SJCRH30 (cell line): Measurements from ENCODE around the gene SLCO1B1. TPM values are rescaled to one million over a fixed set of nuclear protein-coding genes. Genes with fewer than 3 reads are reported as not detected.
"Not testable (repeated sequence)": the region's sequence is repeated elsewhere in the genome, so short reads cannot be mapped to it uniquely, and the experiment has no call there.

Experiments used
- DNase-seq, 2 experiments: peaks; one replicate each; pipeline ENCODE4 v3.0.0-alpha.2; 2015 to 2020
- H3K27ac ChIP-seq: fragments of 250-450 bp; sonication (Bioruptor Pico); 2 replicates; pipeline ENCODE4 v1.5.1; 2020; ENCODE audit warnings: mild to moderate bottlenecking, moderate library complexity
- H3K27me3 ChIP-seq: fragments of 250-450 bp; sonication (Bioruptor Pico); 2 replicates; pipeline ENCODE4 v1.5.1; 2020; ENCODE audit warnings: mild to moderate bottlenecking, moderate library complexity
- H3K36me3 ChIP-seq: fragments of 250-450 bp; sonication (Bioruptor Pico); 2 replicates; pipeline ENCODE4 v1.5.1; 2020; ENCODE audit warnings: mild to moderate bottlenecking, moderate library complexity
- H3K4me1 ChIP-seq: fragments of 250-450 bp; sonication (Bioruptor Pico); 2 replicates; pipeline ENCODE4 v1.5.1; 2020; ENCODE audit warnings: mild to moderate bottlenecking, moderate library complexity
- H3K4me3 ChIP-seq: fragments of 250-450 bp; sonication (Bioruptor Pico); 2 replicates; pipeline ENCODE4 v1.5.1; 2020; ENCODE audit warnings: mild to moderate bottlenecking, moderate library complexity
- H3K9me3 ChIP-seq: fragments of 250-450 bp; sonication (Bioruptor Pico); replicated peaks from 2 replicates; pipeline ENCODE4 v1.5.1; 2020; ENCODE audit warnings: mild to moderate bottlenecking, moderate library complexity
- total RNA-seq: library from RNA; depleted of rRNA; stranded (reverse); fragments of >200 nt; shearing (Covaris generic); gene quantifications from 2 replicates; pipeline ENCODE4 v1.2.3, GENCODE V29; 2014

SLCO1B1 gene
- total RNA-seq, 1 experiment from 2014 or later, result not detected

DNA sequence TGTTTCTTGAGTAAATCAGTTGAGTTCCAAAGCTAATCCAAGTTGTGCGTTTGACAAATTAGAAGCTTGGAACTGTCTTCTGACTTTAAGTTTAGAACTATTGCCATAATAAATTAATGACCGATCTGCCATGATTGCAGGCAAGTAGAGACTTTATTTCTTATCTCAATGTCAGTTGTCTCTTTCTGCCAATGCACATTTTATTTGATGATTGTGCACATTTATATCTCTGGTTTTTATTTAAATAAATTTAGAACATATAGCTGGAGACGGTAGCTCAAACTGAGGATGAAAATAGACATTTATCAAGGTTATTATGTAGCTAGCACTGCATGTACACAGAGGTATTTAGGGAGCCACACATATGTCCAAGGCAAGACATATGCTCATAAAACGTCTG, 34.1 kb downstream of the SLCO1B1 start:
- Histone ChIP-seq H3K9me3 (no peaks in the 10 kb centered on the region), H3K27me3 (0 out of 2 replicates have a peak, but pooled peaks cover 4% of the 10 kb centered on the region), H3K36me3 (no peaks in the 10 kb centered on the region), H3K4me1 (no peaks in the 10 kb centered on the region), H3K27ac (no peak overlapping the region), H3K4me3 (no peak overlapping the region)
- DNase-seq, result no peak

DNA sequence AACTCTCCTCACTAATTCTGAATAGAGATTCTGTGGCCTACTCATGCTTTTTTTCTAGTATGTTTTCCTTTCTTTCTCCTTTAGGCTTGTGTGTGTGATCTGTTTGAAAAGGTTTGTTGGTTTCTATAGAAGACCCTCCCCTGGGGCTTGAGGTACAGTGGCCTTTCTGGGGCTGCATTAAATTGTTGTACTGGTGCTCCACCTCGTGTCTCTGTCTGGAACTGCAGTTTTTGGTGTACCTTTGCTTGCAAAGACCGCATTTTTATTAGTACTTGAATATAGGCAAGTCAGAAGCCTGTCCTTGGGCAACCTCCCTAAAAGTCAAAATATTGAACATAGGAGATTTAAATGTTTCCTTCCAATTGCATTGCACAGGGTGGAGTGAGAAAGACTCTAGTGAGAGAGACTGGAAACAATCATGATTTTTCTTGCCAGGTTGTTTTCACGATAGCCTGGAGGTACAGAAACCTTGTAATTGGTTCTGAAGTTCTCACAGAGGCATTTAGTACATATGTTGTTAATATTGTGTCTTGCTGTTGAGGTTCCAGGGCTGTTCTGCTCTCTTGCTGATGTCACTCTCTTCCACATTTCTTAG, 39.0 kb downstream of the SLCO1B1 start:
- Histone ChIP-seq H3K9me3 (no peaks in the 10 kb centered on the region), H3K27me3 (0 out of 2 replicates have a peak, but pooled peaks cover 4% of the 10 kb centered on the region), H3K4me3 (no peak overlapping the region), H3K27ac (no peak overlapping the region), H3K4me1 (no peaks in the 10 kb centered on the region), H3K36me3 (no peaks in the 10 kb centered on the region)
- peak; percentile 42 to 71 for DNase-seq

DNA sequence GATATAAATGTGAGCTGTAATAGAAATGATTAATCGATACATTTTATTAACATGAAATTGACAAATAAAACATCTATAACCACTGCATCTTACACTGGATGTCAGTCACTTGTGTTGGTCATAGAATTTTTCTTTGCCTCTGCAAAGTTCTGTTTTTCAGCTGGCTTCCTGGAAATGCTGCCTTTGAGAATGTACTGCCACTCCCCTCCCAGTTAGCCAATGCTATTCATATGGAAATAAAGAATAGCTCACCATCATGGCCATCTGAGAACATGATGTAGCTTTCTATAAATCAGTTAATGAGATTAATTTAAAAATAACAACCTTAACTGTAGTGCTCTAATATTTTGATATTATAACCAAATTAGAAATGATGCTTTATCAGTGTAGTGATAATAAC, 41.1 kb downstream of the SLCO1B1 start:
- Histone ChIP-seq H3K4me1 (no peaks in the 10 kb centered on the region), H3K27ac (no peak overlapping the region), H3K4me3 (no peak overlapping the region), H3K27me3 (0 out of 2 replicates have a peak, but pooled peaks cover 4% of the 10 kb centered on the region), H3K9me3 (no peaks in the 10 kb centered on the region), H3K36me3 (no peaks in the 10 kb centered on the region)
- DNase-seq, result no peak

DNA sequence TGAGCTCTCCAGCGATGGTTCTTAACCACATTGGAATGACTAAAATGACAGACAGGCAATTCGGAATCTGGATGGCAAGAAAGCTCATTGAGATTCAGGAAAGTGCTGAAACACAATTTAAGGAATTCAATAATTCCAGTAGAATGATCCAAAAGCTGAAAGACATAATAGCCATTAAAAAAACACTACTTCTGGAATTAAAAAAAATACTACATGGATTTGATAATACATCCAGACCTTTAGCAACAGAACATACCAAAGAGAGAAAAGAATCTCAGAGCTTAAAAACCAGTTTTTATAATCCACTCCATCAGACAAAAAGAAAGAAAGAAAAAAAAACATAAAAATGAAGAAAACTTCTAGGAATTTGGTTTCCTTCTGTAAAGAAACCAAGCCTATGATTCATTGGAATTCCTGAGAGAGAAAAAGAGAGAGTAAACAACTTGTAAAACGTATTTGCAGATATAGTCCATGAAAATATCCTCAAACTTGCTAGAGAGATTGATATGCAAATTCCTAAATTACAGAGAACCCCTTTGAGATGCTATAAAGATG, 52.8 kb downstream of the SLCO1B1 start:
- Histone ChIP-seq H3K4me3 (no peak overlapping the region), H3K9me3 (no peaks in the 10 kb centered on the region), H3K27me3 (no peaks in the 10 kb centered on the region), H3K4me1 (no peaks in the 10 kb centered on the region), H3K36me3 (no peaks in the 10 kb centered on the region), H3K27ac (no peak overlapping the region)
- no peak for DNase-seq

DNA sequence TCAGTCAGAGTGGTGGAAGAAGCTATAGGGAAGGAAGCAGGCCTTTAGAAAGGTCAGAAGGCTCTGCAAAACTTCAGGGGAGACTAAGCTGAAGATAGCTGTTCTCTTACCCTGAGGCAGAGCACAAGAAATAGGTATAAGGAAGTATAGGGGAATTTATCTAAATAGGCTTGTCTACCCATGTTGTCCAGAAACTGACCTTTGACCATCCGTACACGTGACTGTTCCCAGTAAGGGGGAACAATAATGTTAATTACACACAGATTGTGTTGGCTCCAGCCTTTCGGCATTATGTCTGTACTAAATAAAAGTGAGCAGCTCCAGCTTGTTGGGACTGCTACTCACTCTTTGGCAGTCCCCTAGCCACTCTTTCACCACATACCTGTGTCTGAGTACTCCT, 59.0 kb downstream of the SLCO1B1 start:
- H3K27ac ChIP-seq, result no peak overlapping the region
- no peak for DNase-seq
- H3K36me3 ChIP-seq, result no peaks in the 10 kb centered on the region
- no peak overlapping the region for H3K4me3 ChIP-seq
- no peaks in the 10 kb centered on the region for H3K9me3 ChIP-seq
- H3K4me1 ChIP-seq, result no peaks in the 10 kb centered on the region
- H3K27me3 ChIP-seq, result no peaks in the 10 kb centered on the region

DNA sequence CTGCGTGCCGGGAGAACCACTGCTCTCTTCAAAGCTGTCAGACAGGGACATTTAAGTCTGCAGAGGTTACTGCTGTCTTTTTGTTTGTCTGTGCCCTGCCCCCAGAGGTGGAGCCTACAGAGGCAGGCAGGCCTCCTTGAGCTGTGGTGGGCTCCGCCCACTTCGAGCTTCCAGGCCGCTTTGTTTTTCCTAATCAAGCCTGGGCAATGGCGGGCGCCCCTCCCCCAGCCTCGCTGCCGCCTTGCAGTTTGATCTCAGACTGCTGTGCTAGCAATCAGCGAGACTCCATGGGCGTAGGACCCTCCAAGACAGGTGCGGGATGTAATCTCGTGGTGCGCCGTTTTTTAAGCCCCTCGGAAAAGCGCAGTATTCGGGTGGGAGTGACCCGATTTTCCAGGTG, 83.4 kb downstream of the SLCO1B1 start:
- not testable (repeated sequence) for H3K27ac ChIP-seq, H3K4me1 ChIP-seq, H3K4me3 ChIP-seq, H3K36me3 ChIP-seq, H3K9me3 ChIP-seq, H3K27me3 ChIP-seq, DNase-seq

DNA sequence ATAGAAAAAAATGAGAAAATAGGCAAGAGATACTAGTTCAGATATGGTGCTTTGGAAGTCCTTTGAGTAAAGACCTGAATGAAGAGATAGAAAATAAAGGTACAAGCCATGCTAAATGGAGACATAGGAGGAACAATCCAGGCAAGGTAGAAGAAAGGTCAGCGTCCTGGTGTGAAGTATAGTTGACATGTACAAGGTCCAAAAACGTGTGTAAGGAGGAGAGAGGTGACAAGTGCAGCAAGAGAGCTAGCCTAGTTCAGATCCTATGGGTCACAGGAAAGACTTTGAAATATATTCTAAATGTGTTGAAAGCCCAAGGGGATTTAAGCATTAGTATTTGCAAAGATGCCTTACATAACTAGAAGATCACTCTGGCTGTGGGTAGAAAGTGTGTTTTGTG, 88.2 kb downstream of the SLCO1B1 start:
- Histone ChIP-seq H3K4me3 (no peak overlapping the region), H3K9me3 (no peaks in the 10 kb centered on the region)

DNA sequence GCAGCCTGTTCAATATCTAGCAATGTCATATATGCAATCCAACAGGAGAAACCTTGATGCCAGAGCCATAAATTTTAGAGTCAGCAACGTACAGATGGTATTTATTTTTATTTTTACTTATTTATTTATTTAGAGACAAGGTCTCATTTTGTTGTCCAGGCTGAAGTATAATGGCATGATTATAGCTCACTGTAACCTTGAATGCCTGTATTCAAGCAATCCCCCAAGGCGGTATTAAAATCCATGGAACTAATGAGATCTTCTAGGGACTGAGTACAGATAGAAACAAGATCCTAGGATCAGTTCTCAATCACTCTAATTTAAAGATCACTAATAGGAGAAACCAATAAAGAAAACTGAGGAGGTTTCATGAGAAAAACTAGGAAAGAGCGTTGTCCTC, 89.3 kb downstream of the SLCO1B1 start:
- Histone ChIP-seq H3K9me3 (no peaks in the 10 kb centered on the region), H3K4me1 (no peaks in the 10 kb centered on the region), H3K4me3 (no peak overlapping the region), H3K36me3 (no peaks in the 10 kb centered on the region), H3K27ac (no peak overlapping the region), H3K27me3 (no peaks in the 10 kb centered on the region)
- DNase-seq, result no peak

More for the DNA sequence above, 88.2 kb downstream of the SLCO1B1 start:
- Histone ChIP-seq H3K27me3 (no peaks in the 10 kb centered on the region), H3K4me1 (no peaks in the 10 kb centered on the region), H3K36me3 (no peaks in the 10 kb centered on the region), H3K27ac (no peak overlapping the region)
- no peak for DNase-seq

DNA sequence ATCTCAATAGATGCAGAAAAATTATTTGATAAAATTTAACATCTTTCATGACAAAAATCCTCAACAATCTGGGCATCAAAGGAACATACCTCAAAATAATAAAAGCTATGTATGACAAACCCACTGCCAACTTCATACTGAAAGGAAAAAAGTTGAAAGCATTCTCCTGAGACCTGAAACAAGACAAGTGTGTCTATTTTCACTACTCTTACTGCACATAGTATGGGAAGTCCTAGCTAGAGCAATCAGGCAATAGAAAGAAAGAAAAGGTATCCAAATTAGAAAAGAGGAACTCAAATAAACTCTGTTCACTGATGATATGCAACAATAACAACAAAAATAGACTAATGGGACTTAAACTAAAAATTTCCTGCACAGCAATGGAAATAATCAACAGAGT, 90.1 kb downstream of the SLCO1B1 start:
- no peaks in the 10 kb centered on the region for H3K36me3 ChIP-seq
- H3K27ac ChIP-seq, result no peak overlapping the region
- no peaks in the 10 kb centered on the region for H3K9me3 ChIP-seq
- DNase-seq, result no peak
- no peaks in the 10 kb centered on the region for H3K4me1 ChIP-seq
- H3K4me3 ChIP-seq, result no peak overlapping the region
- H3K27me3 ChIP-seq, result no peaks in the 10 kb centered on the region

DNA sequence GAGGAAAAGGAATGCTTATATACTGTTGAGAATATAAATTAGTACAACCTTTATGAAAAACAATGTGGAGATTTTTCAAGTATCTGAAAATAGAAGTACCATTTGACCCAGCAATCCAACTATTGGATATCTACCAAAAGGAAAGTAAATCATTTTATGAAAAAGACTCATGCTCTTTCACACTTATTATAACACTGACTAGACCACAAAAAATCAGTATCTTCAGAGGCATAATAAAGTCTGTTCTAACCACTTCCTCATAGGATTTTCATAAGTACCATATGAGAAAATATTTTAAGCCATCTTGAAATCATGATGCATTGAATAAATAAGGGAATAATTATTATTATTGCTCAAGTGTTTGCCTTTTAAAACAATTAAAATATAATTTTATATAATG, 90.8 kb downstream of the SLCO1B1 start:
- Histone ChIP-seq H3K4me1 (no peaks in the 10 kb centered on the region), H3K4me3 (no peak overlapping the region), H3K9me3 (no peaks in the 10 kb centered on the region), H3K27me3 (no peaks in the 10 kb centered on the region), H3K27ac (no peak overlapping the region), H3K36me3 (no peaks in the 10 kb centered on the region)
- no peak for DNase-seq

DNA sequence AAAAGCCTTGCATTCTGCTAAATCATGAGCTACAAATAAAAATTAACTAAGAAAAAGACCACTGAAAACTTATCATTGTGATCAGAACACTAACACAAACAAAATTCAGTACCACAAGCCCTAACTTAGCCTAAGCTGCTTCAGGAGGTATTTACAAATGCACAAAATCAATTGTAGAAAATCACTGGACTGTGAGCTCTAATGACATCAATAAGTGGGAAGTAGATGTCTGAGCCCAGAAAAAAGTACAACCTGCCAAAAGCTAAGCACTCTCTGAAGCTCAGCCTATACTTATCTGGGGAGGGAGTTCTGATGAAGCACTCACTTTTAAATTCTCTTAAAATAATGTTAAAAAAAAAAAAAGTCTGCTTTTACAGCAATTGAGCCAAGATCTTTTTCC, 92.9 kb downstream of the SLCO1B1 start:
- H3K4me3 ChIP-seq, result no peak overlapping the region
- H3K36me3 ChIP-seq, result no peaks in the 10 kb centered on the region
- DNase-seq, result no peak
- no peaks in the 10 kb centered on the region for H3K4me1 ChIP-seq
- no peaks in the 10 kb centered on the region for H3K27me3 ChIP-seq
- no peaks in the 10 kb centered on the region for H3K9me3 ChIP-seq
- no peak overlapping the region for H3K27ac ChIP-seq

DNA sequence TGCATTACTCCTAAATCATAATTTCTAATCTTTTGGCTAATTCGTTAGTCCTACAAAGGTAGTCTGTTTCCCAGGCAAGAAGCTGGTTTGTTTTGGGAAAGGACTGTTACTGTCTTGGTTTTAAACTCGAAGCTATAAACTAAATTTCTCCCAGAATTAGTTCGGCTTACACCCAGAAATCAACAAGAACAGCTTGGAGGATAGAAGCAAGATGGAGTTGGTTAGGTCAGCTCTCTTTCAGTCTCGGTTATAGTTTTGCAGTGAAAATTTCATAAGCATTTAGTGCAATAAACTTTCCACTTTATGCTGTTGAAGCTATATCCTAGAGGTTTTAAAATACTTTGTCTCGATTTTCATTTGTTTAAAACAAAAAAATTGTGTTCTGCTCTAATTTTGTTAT, 103.4 kb downstream of the SLCO1B1 start:
- Histone ChIP-seq H3K4me3 (no peak overlapping the region), H3K4me1 (no peaks in the 10 kb centered on the region), H3K9me3 (no peaks in the 10 kb centered on the region), H3K36me3 (no peaks in the 10 kb centered on the region), H3K27me3 (no peaks in the 10 kb centered on the region), H3K27ac (no peak overlapping the region)
- DNase-seq, result no peak

DNA sequence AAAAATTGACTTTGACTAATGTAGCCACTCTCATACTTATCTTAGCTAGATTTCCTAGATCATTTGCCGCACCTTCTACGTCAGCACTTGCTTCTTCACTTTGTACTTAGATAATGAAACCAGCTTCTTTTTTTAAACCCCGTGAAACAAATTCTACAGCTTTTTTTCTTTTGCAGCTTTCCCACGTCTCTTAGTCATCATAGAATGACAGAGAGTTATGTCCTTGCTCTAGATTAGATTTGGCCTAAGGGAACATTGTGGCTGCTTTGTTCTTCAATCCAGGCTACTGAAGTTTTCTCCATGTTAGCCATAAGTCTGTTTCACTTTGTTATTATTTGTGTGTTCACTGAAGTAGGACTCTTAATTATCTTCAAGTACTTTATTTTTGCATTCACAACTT, 108.9 kb downstream of the SLCO1B1 start:
- Histone ChIP-seq H3K36me3 (no peaks in the 10 kb centered on the region), H3K27me3 (no peaks in the 10 kb centered on the region), H3K4me1 (no peaks in the 10 kb centered on the region), H3K27ac (no peak overlapping the region), H3K9me3 (no peaks in the 10 kb centered on the region), H3K4me3 (no peak overlapping the region)
- no peak for DNase-seq

DNA sequence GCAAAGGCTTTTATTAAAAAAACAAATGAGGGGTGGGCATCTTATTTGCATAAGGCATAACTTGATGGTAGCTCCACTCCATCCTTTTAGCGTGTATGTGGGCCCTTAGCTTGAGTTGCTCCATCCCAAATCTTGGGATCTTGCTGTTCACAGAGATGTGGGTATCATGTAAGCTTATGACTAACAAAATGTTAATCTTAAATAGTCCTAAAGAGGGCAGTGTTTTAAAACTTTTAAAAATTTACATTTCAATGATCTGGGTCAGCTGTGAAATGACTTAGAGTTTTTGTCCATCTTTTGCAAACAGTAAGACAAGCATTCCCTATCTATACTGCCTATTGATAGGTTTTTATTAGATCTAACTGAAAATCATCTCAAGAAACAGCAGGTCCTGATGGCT, 117.7 kb downstream of the SLCO1B1 start:
- Histone ChIP-seq H3K9me3 (no peaks in the 10 kb centered on the region), H3K27ac (no peak overlapping the region), H3K4me3 (no peak overlapping the region), H3K36me3 (no peaks in the 10 kb centered on the region), H3K27me3 (no peaks in the 10 kb centered on the region), H3K4me1 (no peaks in the 10 kb centered on the region)
- DNase-seq, result peak in 1 of 2 experiments; percentile 17

DNA sequence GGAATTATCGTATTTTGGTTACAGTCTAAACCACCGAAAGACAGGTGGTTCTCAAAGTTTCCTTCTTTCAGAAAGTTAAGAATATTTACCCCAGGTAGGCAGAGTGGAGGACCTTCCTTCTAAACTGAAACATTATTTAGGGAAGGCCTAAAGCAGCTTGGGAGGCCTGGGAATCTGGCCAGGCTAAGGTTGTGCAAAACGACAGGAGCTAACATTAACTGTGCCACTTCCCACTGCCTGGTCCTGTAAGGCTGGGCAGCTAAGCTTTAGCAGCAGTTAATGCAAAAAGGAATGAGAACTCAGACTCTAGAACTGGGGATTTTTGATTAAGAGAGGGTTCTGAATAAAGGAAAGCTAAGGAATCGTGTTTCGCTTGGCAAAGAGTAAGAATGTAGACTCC, 121.1 kb downstream of the SLCO1B1 start:
- Histone ChIP-seq H3K27me3 (no peaks in the 10 kb centered on the region), H3K36me3 (no peaks in the 10 kb centered on the region), H3K9me3 (no peaks in the 10 kb centered on the region), H3K27ac (no peak overlapping the region), H3K4me3 (no peak overlapping the region), H3K4me1 (no peaks in the 10 kb centered on the region)
- no peak for DNase-seq

DNA sequence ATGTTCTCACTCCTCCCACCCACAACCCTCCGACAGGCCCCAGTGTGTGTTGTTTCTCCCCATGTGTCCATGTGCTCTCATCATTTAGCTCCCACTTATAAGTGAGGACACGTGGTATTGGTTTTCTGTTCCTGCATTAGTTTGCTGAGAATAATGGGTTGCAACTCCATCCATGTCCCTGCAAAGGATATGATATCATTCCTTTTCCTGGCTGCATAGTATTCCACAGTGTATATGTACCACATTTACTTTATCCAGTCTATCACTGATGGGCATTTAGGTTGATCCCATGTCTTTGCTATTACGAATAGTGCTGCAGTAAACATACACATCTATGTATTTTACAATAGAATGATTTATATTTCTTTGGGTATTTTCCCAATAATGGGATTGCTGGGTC, 126.2 kb downstream of the SLCO1B1 start:
- no peak for DNase-seq
- H3K4me3 ChIP-seq, result no peak overlapping the region
- no peaks in the 10 kb centered on the region for H3K4me1 ChIP-seq
- H3K27ac ChIP-seq, result no peak overlapping the region
- no peaks in the 10 kb centered on the region for H3K27me3 ChIP-seq
- no peaks in the 10 kb centered on the region for H3K36me3 ChIP-seq
- H3K9me3 ChIP-seq, result no peaks in the 10 kb centered on the region
